ENCODE results near the gene GALR1. TPM values are rescaled to one million over a fixed set of nuclear protein-coding genes. Genes with fewer than 3 reads are reported as not detected.

Gene GALR1
- total RNA-seq, 1 donor from 2014 or later, result not detected

- Histone ChIP-seq H3K4me1 (no peaks in the 10 kb centered on the region), H3K27ac (no peak overlapping the region), H3K27me3 (no peaks in the 10 kb centered on the region), H3K9me3 (no peaks in the 10 kb centered on the region), H3K4me3 (no peak overlapping the region), H3K36me3 (no peaks in the 10 kb centered on the region)
- no peak for DNase-seq (ENCODE audit: low spot score in 2 of 2)
- intact Hi-C loops (cut with DNase I), result no loop called here
- no peak for TF ChIP-seq CTCF (IDR thresholded peaks at IDR 0.05)
Observed at GRCh38 chr18:77299706-77300105, 50.1 kb downstream of the GALR1 start.

- H3K27ac ChIP-seq, result no peak overlapping the region
- intact Hi-C loops (cut with DNase I), result no loop called here
- H3K4me3 ChIP-seq, result no peak overlapping the region
- H3K27me3 ChIP-seq, result no peaks in the 10 kb centered on the region
- DNase-seq (ENCODE audit: low spot score in 2 of 2), result no peak
- no peak for TF ChIP-seq CTCF (IDR thresholded peaks at IDR 0.05)
- no peaks in the 10 kb centered on the region for H3K4me1 ChIP-seq
- no peaks in the 10 kb centered on the region for H3K36me3 ChIP-seq
- H3K9me3 ChIP-seq, result no peaks in the 10 kb centered on the region
Observed at GRCh38 chr18:77300579-77300978, 50.9 kb downstream of the GALR1 start.

GRCh38 chr18:77304268-77304667 is 54.6 kb downstream of the GALR1 start:
- TF ChIP-seq CTCF (IDR thresholded peaks at IDR 0.05), result no peak
- H3K27ac ChIP-seq, result no peak overlapping the region
- no peaks in the 10 kb centered on the region for H3K27me3 ChIP-seq
- no peaks in the 10 kb centered on the region for H3K4me1 ChIP-seq
- no peak for DNase-seq (ENCODE audit: low spot score in 2 of 2)
- H3K9me3 ChIP-seq, result no peaks in the 10 kb centered on the region
- H3K4me3 ChIP-seq, result no peak overlapping the region
- intact Hi-C loops (cut with DNase I), result no loop called here
- no peaks in the 10 kb centered on the region for H3K36me3 ChIP-seq

- H3K4me1 ChIP-seq, result no peaks in the 10 kb centered on the region
- intact Hi-C loops (cut with DNase I), result no loop called here
- H3K27me3 ChIP-seq, result no peaks in the 10 kb centered on the region
- H3K36me3 ChIP-seq, result no peaks in the 10 kb centered on the region
- H3K9me3 ChIP-seq, result no peaks in the 10 kb centered on the region
- no peak overlapping the region for H3K27ac ChIP-seq
- H3K4me3 ChIP-seq, result no peak overlapping the region
- DNase-seq (ENCODE audit: low spot score in 2 of 2), result no peak
- no peak for TF ChIP-seq CTCF (IDR thresholded peaks at IDR 0.05)
Observed at GRCh38 chr18:77305676-77306075, 56.0 kb downstream of the GALR1 start.

- H3K4me1 ChIP-seq, result no peaks in the 10 kb centered on the region
- no peak for DNase-seq (ENCODE audit: low spot score in 2 of 2)
- intact Hi-C loops (cut with DNase I), result no loop called here
- no peaks in the 10 kb centered on the region for H3K9me3 ChIP-seq
- no peak for TF ChIP-seq CTCF (IDR thresholded peaks at IDR 0.05)
- H3K36me3 ChIP-seq, result no peaks in the 10 kb centered on the region
- no peak overlapping the region for H3K4me3 ChIP-seq
- H3K27me3 ChIP-seq, result no peaks in the 10 kb centered on the region
- H3K27ac ChIP-seq, result no peak overlapping the region
Observed at GRCh38 chr18:77308216-77308615, 58.6 kb downstream of the GALR1 start.

- TF ChIP-seq CTCF (IDR thresholded peaks at IDR 0.05), result no peak
- Histone ChIP-seq H3K27me3 (no peaks in the 10 kb centered on the region), H3K4me3 (no peak overlapping the region), H3K9me3 (no peaks in the 10 kb centered on the region), H3K4me1 (no peaks in the 10 kb centered on the region), H3K36me3 (no peaks in the 10 kb centered on the region), H3K27ac (no peak overlapping the region)
- intact Hi-C loops (cut with DNase I), result no loop called here
- DNase-seq (ENCODE audit: low spot score in 2 of 2), result no peak
Observed at GRCh38 chr18:77314511-77314910, 64.9 kb downstream of the GALR1 start.
